Loucy (cell line): ENCODE data around the gene MN1.

ENCODE experiments used
- EZH2phosphoT487 ChIP-seq: fragments of 200-600 bp; IDR thresholded peaks from 2 replicates; pipeline ENCODE4 v1.6.1; 2018; ENCODE audit warnings: antibody characterized with exemption, mild to moderate bottlenecking, moderate library complexity, borderline replicate concordance
- TF ChIP-seq, protein P1 (sequence below): fragments of 200-600 bp; sonication (generic); conservative IDR thresholded peaks from 2 replicates; pipeline ENCODE4 v1.5.1; 2014; ENCODE audit warnings: mild to moderate bottlenecking, antibody characterized with exemption, low read length

DNA sequence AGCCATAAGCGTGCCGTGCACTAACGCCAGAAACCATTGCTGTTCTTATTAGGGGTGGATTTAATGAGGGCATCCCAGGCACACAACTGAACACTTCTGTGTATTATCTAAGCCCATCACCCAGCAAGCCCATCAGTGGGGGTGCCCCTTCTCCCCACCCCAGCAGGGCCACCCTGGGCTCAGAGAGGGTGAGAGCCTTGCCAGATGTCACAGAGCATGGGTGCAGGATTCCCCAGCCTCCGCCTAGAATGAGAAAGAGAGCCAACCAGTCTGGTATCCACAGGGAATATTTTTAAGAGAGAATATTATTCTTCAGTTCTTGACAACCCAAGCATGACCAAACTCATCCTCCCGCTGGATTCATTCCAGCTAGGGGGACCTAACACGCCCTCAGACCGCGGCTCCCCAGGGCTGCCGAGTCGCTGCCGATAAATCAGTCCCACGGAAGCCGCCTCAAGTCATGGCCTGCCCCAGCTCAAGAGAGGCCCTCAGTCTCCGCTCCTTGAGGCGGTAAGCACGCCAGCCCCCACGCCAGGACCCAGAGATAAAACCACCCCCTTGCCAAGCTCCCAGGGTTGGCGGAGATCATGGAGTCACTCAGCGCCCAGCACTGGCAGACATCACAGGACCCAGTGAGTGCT is 47.2 kb downstream of the MN1 start:
- TF ChIP-seq, protein P1, sequence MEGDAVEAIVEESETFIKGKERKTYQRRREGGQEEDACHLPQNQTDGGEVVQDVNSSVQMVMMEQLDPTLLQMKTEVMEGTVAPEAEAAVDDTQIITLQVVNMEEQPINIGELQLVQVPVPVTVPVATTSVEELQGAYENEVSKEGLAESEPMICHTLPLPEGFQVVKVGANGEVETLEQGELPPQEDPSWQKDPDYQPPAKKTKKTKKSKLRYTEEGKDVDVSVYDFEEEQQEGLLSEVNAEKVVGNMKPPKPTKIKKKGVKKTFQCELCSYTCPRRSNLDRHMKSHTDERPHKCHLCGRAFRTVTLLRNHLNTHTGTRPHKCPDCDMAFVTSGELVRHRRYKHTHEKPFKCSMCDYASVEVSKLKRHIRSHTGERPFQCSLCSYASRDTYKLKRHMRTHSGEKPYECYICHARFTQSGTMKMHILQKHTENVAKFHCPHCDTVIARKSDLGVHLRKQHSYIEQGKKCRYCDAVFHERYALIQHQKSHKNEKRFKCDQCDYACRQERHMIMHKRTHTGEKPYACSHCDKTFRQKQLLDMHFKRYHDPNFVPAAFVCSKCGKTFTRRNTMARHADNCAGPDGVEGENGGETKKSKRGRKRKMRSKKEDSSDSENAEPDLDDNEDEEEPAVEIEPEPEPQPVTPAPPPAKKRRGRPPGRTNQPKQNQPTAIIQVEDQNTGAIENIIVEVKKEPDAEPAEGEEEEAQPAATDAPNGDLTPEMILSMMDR = no peak
- TF ChIP-seq EZH2phosphoT487 = no peak
